ENCODE data around the gene MYH1. TPM values are rescaled to one million over a fixed set of nuclear protein-coding genes. Genes with fewer than 3 reads are reported as not detected.
A peak's percentile ranks its signal among the peaks of the same experiment; 100 is the strongest.
"Not testable (repeated sequence)": the region's sequence is repeated elsewhere in the genome, so short reads cannot be mapped to it uniquely, and the experiment has no call there.

MYH1 gene
- total RNA-seq, 1 donor from 2014 or later, result not detected

DNA sequence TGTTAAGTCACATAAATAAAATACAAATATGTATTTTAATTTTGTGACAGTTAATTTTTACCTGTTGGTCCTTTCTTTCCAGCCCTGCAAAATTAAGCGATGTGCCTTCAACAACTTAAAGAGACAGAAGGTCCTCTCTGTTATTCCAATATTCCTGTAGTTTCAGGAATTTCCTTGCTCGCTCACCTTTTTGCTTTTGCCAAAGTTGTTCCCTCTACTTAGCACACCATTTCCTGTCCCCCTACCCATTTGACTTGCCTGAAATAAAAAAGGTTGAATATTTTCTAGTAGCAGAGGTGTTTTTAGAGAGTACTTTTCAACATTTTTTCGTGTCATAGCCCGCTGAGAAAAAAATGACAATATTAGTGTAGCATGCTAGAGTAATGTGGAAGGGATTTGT, 31.7 kb upstream of the MYH1 start:
- Histone ChIP-seq H3K79me2 (ENCODE audit: insufficient read depth, low read length) (no peaks in the 10 kb centered on the region), H2AFZ (ENCODE audit: low read depth, low read length) (no peak overlapping the region), H3K4me2 (ENCODE audit: low read length) (no peak overlapping the region), H3K27me3 (ENCODE audit: insufficient read depth, low read length) (no peaks in the 10 kb centered on the region), H3K9ac (ENCODE audit: low read length) (no peak overlapping the region), H3K4me3 (ENCODE audit: insufficient read depth, low read depth, low read length) (no peak overlapping the region), H3K4me1 (ENCODE audit: insufficient read depth, low read length) (no peaks in the 10 kb centered on the region), H3K9me3 (ENCODE audit: insufficient read depth, low read depth, low read length) (no peaks in the 10 kb centered on the region), H3K27ac (ENCODE audit: low read depth, low read length) (no peak overlapping the region), H3K36me3 (ENCODE audit: insufficient read depth, low read length) (no peaks in the 10 kb centered on the region), H4K20me1 (ENCODE audit: insufficient read depth, low read length) (no peaks in the 10 kb centered on the region)
- Mint-ChIP-seq H3K27me3 (ENCODE audit: low read depth, unreplicated experiment) (peaks cover 5% of the 10 kb centered on the region), H3K4me1 (ENCODE audit: low read depth, unreplicated experiment) (no peaks in the 10 kb centered on the region), H3K27ac (ENCODE audit: unreplicated experiment) (no peak overlapping the region), H3K9me3 (ENCODE audit: unreplicated experiment) (no peaks in the 10 kb centered on the region), H3K36me3 (ENCODE audit: low read depth, unreplicated experiment) (no peaks in the 10 kb centered on the region), H3K4me3 (ENCODE audit: unreplicated experiment) (no peak overlapping the region)
- DNase-seq (ENCODE audit: low read depth) (no peak), FAIRE-seq (no peak)
- TF ChIP-seq, protein P1, sequence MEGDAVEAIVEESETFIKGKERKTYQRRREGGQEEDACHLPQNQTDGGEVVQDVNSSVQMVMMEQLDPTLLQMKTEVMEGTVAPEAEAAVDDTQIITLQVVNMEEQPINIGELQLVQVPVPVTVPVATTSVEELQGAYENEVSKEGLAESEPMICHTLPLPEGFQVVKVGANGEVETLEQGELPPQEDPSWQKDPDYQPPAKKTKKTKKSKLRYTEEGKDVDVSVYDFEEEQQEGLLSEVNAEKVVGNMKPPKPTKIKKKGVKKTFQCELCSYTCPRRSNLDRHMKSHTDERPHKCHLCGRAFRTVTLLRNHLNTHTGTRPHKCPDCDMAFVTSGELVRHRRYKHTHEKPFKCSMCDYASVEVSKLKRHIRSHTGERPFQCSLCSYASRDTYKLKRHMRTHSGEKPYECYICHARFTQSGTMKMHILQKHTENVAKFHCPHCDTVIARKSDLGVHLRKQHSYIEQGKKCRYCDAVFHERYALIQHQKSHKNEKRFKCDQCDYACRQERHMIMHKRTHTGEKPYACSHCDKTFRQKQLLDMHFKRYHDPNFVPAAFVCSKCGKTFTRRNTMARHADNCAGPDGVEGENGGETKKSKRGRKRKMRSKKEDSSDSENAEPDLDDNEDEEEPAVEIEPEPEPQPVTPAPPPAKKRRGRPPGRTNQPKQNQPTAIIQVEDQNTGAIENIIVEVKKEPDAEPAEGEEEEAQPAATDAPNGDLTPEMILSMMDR (IDR thresholded peaks at IDR 0.05; ENCODE audit: insufficient read depth, low read depth, low read length), result no peak
- no peak for TF ChIP-seq EZH2 (IDR thresholded peaks at IDR 0.05; ENCODE audit: insufficient read depth, low read length)

DNA sequence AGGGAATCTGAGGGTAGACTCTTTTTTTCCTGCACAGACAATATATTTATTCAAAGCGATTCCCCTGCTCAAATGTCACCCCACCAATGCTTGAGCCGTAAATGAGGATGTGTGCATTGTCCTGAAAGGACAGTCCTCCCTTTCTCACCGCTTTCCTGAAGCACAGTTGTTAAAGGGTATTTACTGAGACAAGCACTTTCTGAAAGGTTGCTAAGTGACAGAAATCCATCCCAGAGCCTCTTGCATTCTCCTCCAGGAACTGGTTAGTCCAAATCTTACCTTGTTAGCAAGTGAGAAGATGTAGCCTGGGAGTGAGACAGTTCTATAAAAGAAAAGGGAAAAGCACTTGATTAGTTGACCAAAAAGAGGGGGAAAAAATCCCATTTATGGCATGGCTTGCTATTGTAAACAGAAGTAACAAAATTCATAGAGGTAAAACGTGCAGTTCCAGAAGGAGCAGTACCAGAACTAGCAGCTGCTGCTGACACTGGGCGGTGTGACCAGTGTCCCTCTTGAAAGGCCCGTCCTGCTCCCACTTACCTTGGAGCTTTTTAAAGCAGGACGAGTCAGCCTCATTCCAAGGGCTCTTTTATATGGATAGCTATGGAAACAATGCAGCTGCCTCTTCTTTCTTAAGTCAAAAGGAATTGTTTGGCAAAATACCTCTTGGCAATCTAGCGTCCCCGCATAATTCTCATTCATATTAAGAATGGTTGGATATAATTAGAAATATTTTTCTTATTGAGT, 30.9 kb upstream of the MYH1 start, which contains the start of gene MYH2:
Gene MYH2, minus strand, starts transcription at position 563 of the 747 bp plus-strand sequence. CDS start 1,738 bp downstream, outside the sequence.
- H3K4me2 ChIP-seq (ENCODE audit: low read length), result no peak within 1 kb of the TSS
- no peaks in the 10 kb centered on the region for H3K4me1 Mint-ChIP-seq (ENCODE audit: low read depth, unreplicated experiment)
- DNase-seq (ENCODE audit: low read depth), result no peak
- H3K9me3 ChIP-seq (ENCODE audit: insufficient read depth, low read depth, low read length), result no peaks in the 10 kb centered on the region
- no peak within 1 kb of the TSS for H3K27ac ChIP-seq (ENCODE audit: low read depth, low read length)
- no peaks in the 10 kb centered on the region for H3K36me3 ChIP-seq (ENCODE audit: insufficient read depth, low read length)
- no peak for FAIRE-seq
- no peaks in the 10 kb centered on the region for H3K36me3 Mint-ChIP-seq (ENCODE audit: low read depth, unreplicated experiment)
- H3K9me3 Mint-ChIP-seq (ENCODE audit: unreplicated experiment), result no peaks in the 10 kb centered on the region
- H3K79me2 ChIP-seq (ENCODE audit: insufficient read depth, low read length), result no peaks in the 10 kb centered on the region
- no peaks in the 10 kb centered on the region for H3K27me3 ChIP-seq (ENCODE audit: insufficient read depth, low read length)
- H3K9ac ChIP-seq (ENCODE audit: low read length), result no peak within 1 kb of the TSS
- H3K27ac Mint-ChIP-seq (ENCODE audit: unreplicated experiment), result no peak within 1 kb of the TSS
- H2AFZ ChIP-seq (ENCODE audit: low read depth, low read length), result no peak within 1 kb of the TSS
- H3K4me3 Mint-ChIP-seq (ENCODE audit: unreplicated experiment), result no peak within 1 kb of the TSS
- TF ChIP-seq, protein P1 (IDR thresholded peaks at IDR 0.05; ENCODE audit: insufficient read depth, low read depth, low read length), result no peak
- no peak for TF ChIP-seq EZH2 (IDR thresholded peaks at IDR 0.05; ENCODE audit: insufficient read depth, low read length)
- no peak within 1 kb of the TSS for H3K4me3 ChIP-seq (ENCODE audit: insufficient read depth, low read depth, low read length)
- peaks cover 5% of the 10 kb centered on the region for H3K27me3 Mint-ChIP-seq (ENCODE audit: low read depth, unreplicated experiment)
- H4K20me1 ChIP-seq (ENCODE audit: insufficient read depth, low read length), result no peaks in the 10 kb centered on the region
- no peaks in the 10 kb centered on the region for H3K4me1 ChIP-seq (ENCODE audit: insufficient read depth, low read length)

DNA sequence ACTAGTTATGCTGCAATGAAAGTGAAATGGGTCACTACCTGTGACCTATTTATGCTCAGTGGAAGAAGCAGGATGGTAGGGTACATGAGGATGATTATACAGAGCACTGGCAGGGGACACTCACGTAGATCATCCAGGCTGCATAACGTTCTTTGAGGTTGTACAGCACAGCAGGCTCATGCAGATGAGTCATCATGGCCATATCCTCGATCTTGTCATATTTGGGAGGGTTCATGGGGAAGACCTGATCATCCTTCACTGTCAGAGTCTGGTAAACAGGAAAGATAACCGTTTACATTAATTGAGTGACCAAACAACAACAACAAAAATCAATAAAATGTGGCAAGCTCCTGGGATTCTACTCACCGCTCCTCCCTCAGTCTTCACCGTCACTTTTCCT, 29.0 kb upstream of the MYH1 start:
- H3K27ac Mint-ChIP-seq (ENCODE audit: unreplicated experiment), result no peak overlapping the region
- Histone ChIP-seq H3K4me3 (ENCODE audit: insufficient read depth, low read depth, low read length) (no peak overlapping the region), H4K20me1 (ENCODE audit: insufficient read depth, low read length) (no peaks in the 10 kb centered on the region), H3K9ac (ENCODE audit: low read length) (no peak overlapping the region), H3K9me3 (ENCODE audit: insufficient read depth, low read depth, low read length) (no peaks in the 10 kb centered on the region), H3K36me3 (ENCODE audit: insufficient read depth, low read length) (no peaks in the 10 kb centered on the region), H3K27ac (ENCODE audit: low read depth, low read length) (no peak overlapping the region), H3K4me1 (ENCODE audit: insufficient read depth, low read length) (no peaks in the 10 kb centered on the region), H3K79me2 (ENCODE audit: insufficient read depth, low read length) (no peaks in the 10 kb centered on the region), H2AFZ (ENCODE audit: low read depth, low read length) (no peak overlapping the region), H3K4me2 (ENCODE audit: low read length) (no peak overlapping the region), H3K27me3 (ENCODE audit: insufficient read depth, low read length) (no peaks in the 10 kb centered on the region)
- no peaks in the 10 kb centered on the region for H3K9me3 Mint-ChIP-seq (ENCODE audit: unreplicated experiment)
- no peak for DNase-seq (ENCODE audit: low read depth)
- H3K4me1 Mint-ChIP-seq (ENCODE audit: low read depth, unreplicated experiment), result no peaks in the 10 kb centered on the region
- H3K36me3 Mint-ChIP-seq (ENCODE audit: low read depth, unreplicated experiment), result no peaks in the 10 kb centered on the region
- TF ChIP-seq, protein P1 (IDR thresholded peaks at IDR 0.05; ENCODE audit: insufficient read depth, low read depth, low read length), result no peak
- TF ChIP-seq EZH2 (IDR thresholded peaks at IDR 0.05; ENCODE audit: insufficient read depth, low read length), result no peak
- no peak for FAIRE-seq
- H3K27me3 Mint-ChIP-seq (ENCODE audit: low read depth, unreplicated experiment), result peaks cover 3% of the 10 kb centered on the region
- H3K4me3 Mint-ChIP-seq (ENCODE audit: unreplicated experiment), result no peak overlapping the region

DNA sequence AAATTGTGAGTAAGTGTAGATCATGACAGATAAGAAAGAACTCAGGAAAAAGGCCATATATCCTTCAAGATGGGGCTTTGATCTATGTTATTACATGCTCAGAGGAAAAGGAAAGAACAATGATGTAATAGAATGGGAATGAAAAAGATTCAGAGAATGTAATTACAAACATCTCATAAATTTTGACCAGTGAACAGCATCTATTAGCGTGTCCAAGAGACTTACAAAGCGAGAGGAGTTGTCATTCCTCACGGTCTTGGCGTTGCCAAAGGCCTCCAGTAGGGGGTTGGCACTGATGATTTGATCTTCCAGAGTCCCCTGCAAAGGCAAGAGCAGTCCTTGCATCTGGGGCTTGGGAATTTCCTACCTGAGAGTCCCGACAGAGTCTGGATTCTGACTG, 25.1 kb upstream of the MYH1 start:
- not testable (repeated sequence) for H2AFZ ChIP-seq (ENCODE audit: low read depth, low read length); H3K27ac ChIP-seq (ENCODE audit: low read depth, low read length); H3K4me1 ChIP-seq (ENCODE audit: insufficient read depth, low read length); DNase-seq (ENCODE audit: low read depth); H3K9me3 ChIP-seq (ENCODE audit: insufficient read depth, low read depth, low read length); H4K20me1 ChIP-seq (ENCODE audit: insufficient read depth, low read length); H3K4me3 Mint-ChIP-seq (ENCODE audit: unreplicated experiment); H3K27me3 Mint-ChIP-seq (ENCODE audit: low read depth, unreplicated experiment); H3K9ac ChIP-seq (ENCODE audit: low read length); H3K79me2 ChIP-seq (ENCODE audit: insufficient read depth, low read length); H3K36me3 Mint-ChIP-seq (ENCODE audit: low read depth, unreplicated experiment); H3K27ac Mint-ChIP-seq (ENCODE audit: unreplicated experiment); H3K27me3 ChIP-seq (ENCODE audit: insufficient read depth, low read length); H3K4me2 ChIP-seq (ENCODE audit: low read length); H3K4me1 Mint-ChIP-seq (ENCODE audit: low read depth, unreplicated experiment); H3K36me3 ChIP-seq (ENCODE audit: insufficient read depth, low read length); H3K4me3 ChIP-seq (ENCODE audit: insufficient read depth, low read depth, low read length)
- peak; percentile 13 for FAIRE-seq
- H3K9me3 Mint-ChIP-seq (ENCODE audit: unreplicated experiment), result peaks cover 11% of the 10 kb centered on the region

Data from astrocyte (in vitro differentiated cells and primary cell).